HepG2 (cell line): ENCODE results near the gene TRAPPC10. TPM values are rescaled to one million over a fixed set of nuclear protein-coding genes. Genes with fewer than 3 reads are reported as not detected.

ENCODE experiments used
- ATAC-seq: fragments of 200-7000 bp; cut with Tn5 transposase; 3 replicates; pipeline ENCODE4 v1.9.1; 2020; ENCODE audit warnings: mild to moderate bottlenecking, moderate library complexity
- BruUV-seq: library from RNA; stranded (reverse); fragments of 400-500 nt; replicated peaks from 2 replicates; lab custom pipeline; 2021; lab: Mats Ljungman, UMichigan
- CTCF ChIA-PET: fragments of 300-600 bp; formaldehyde crosslinking; extraction: SDS; loops from one replicate; lab custom pipeline; 2021; ENCODE audit warnings: low total read pairs, inconsistent platforms, low intra/inter-chr PET ratio; lab: Yijun Ruan, JAX
- POLR2A ChIA-PET: fragments of 350-600 bp; sonication (Branson Sonifier 250); formaldehyde crosslinking; loops from one replicate; lab custom pipeline; 2020; ENCODE audit warnings: antibody characterized with exemption, inconsistent platforms; lab: Yijun Ruan, JAX
- DNase-seq: peaks from one replicate; pipeline ENCODE4 v3.0.0-alpha.2; 2015; ENCODE audit warnings: low spot score
- FAIRE-seq: peaks from 3 replicates; lab custom pipeline; 2011; peaks lifted over from hg19 to GRCh38; lab: Jason Lieb, UNC
- H2AFZ ChIP-seq: one replicate; pipeline ENCODE4 v1.6.1; 2011; ENCODE audit warnings: low read length, inconsistent platforms
- H3K27ac ChIP-seq: fragments of 300-600 bp; 3 replicates; pipeline ENCODE4 v1.8.0; 2011; ENCODE audit warnings: mixed run types, mild to moderate bottlenecking, mixed read lengths, low read length, inconsistent platforms; ENCODE audit not compliant: insufficient read depth; ENCODE audit errors: extremely low read length
- H3K27me3 ChIP-seq, 2 experiments: fragments of 200-600 bp in 1 of 2; 2 replicates in 1 of 2; 3 replicates in 1 of 2; pipeline versions ENCODE4 v1.6.0 to v1.8.0; 2011; ENCODE audit warnings: low read length in 2 of 2, mild to moderate bottlenecking in 2 of 2, moderate library complexity in 2 of 2, inconsistent platforms in 1 of 2; ENCODE audit not compliant: insufficient read depth in 2 of 2, control insufficient read depth in 1 of 2
- H3K36me3 ChIP-seq, 2 experiments: fragments of 200-600 bp in 1 of 2; replicated peaks in 1 of 2; 2 replicates in 1 of 2; 3 replicates in 1 of 2; pipeline versions ENCODE4 v1.5.1 to v1.8.0; 2011; ENCODE audit warnings: low read length in 2 of 2, inconsistent platforms in 1 of 2; ENCODE audit not compliant: insufficient read depth in 2 of 2, control insufficient read depth in 1 of 2
- H3K4me1 ChIP-seq: 2 replicates; pipeline ENCODE4 v1.5.1; 2012; ENCODE audit warnings: low read length, inconsistent platforms; ENCODE audit not compliant: insufficient read depth
- H3K4me2 ChIP-seq: 2 replicates; pipeline ENCODE4 v1.6.0; 2011; ENCODE audit warnings: low read depth, low read length, inconsistent platforms
- H3K4me3 ChIP-seq, 3 experiments: fragments of 200-600 bp in 1 of 3; sonication (generic), shearing (Covaris generic) in 1 of 3; replicated peaks in 1 of 3; 2 replicates each; pipeline ENCODE4 v1.5.1; 2011 to 2016; ENCODE audit warnings: low read length in 3 of 3, inconsistent platforms in 2 of 3, low read depth in 2 of 3, mild to moderate bottlenecking in 2 of 3, control low read depth in 1 of 3, mixed read lengths in 1 of 3; ENCODE audit not compliant: insufficient read depth in 1 of 3
- H3K79me2 ChIP-seq: one replicate; pipeline ENCODE4 v1.6.1; 2011; ENCODE audit warnings: low read length, inconsistent platforms; ENCODE audit not compliant: insufficient read depth
- H3K9ac ChIP-seq: 2 replicates; pipeline ENCODE4 v1.6.0; 2011; ENCODE audit warnings: mild to moderate bottlenecking, low read depth, low read length, inconsistent platforms; ENCODE audit not compliant: insufficient read depth
- H3K9me3 ChIP-seq: 2 replicates; pipeline ENCODE4 v1.5.1; 2012; ENCODE audit warnings: mild to moderate bottlenecking, low read length
- H4K20me1 ChIP-seq: 2 replicates; pipeline ENCODE4 v1.6.0; 2011; ENCODE audit warnings: inconsistent platforms, mild to moderate bottlenecking, low read length, moderate library complexity; ENCODE audit not compliant: insufficient read depth
- HES4 ChIP-seq: sonication (generic); formaldehyde crosslinking; IDR thresholded peaks from 2 replicates; pipeline ENCODE4 v1.9.0; 2021; ENCODE audit warnings: mild to moderate bottlenecking, missing genetic modification reagents, borderline replicate concordance
- RORA ChIP-seq: sonication (generic); formaldehyde crosslinking; IDR thresholded peaks from 2 replicates; pipeline ENCODE4 v1.5.0; 2020; ENCODE audit warnings: mild to moderate bottlenecking, missing genetic modification reagents, moderate library complexity
- ZFYVE20 ChIP-seq: sonication (generic); formaldehyde crosslinking; IDR thresholded peaks from 2 replicates; pipeline ENCODE4 v1.8.0; 2023; ENCODE audit warnings: low read depth, mild to moderate bottlenecking, moderate library complexity, missing genetic modification reagents, borderline replicate concordance
- ZNF232 ChIP-seq: sonication (generic); formaldehyde crosslinking; IDR thresholded peaks from 2 replicates; pipeline ENCODE4 v1.4.0; 2020; ENCODE audit warnings: missing genetic modification reagents, borderline replicate concordance
- WGBS: methylation state at CpG from one replicate; pipeline ENCODE4 v1.1.6; 2017; ENCODE audit warnings: low lambda C conversion rate; 5-methylcytosine and 5-hydroxymethylcytosine counted together
- in situ Hi-C: cut with HindIII; loops from 2 replicates; pipeline ENCODE4 v1.10.0; 2017; ENCODE audit warnings: low pct_unique_long_range_greater_than_20kb; ENCODE audit not compliant: extremely low pct_ligation_motif_present
- intact Hi-C: fragments of 100-400 bp; cut with micrococcal nuclease; formaldehyde crosslinking; loops from one replicate; pipeline ENCODE4 v1.10.0; 2022; ENCODE audit not compliant: unreplicated experiment
- polyA plus RNA-seq, 8 experiments: library from polyadenylated mRNA; depleted of rRNA in 3 of 8; stranded (reverse) in 7 of 8; unstranded in 1 of 8; fragments of >200 nt; fragmentation: Illumina TruSeq in 4 of 8; extraction: Trizol in 4 of 8; gene quantifications; 2 replicates each; pipeline versions ENCODE4 v1.2.1 to v1.2.3, GENCODE V29; 2011 to 2016; ENCODE audit warnings: low read depth in 4 of 8, missing spikeins in 1 of 8, mixed read lengths in 1 of 8; ENCODE audit not compliant: insufficient read depth in 1 of 8
- total RNA-seq, 5 experiments: library from RNA; depleted of rRNA; stranded (reverse); fragments of >200 nt; fragmentation: Illumina TruSeq; extraction: Trizol; gene quantifications; 2 replicates each; pipeline ENCODE4 v1.2.3, GENCODE V29; 2016; ENCODE audit warnings: low read depth in 1 of 5
- TF ChIP-seq, protein P1 (sequence below): sonication (generic); formaldehyde crosslinking; IDR thresholded peaks from one replicate; pipeline ENCODE4 v1.5.1; 2020; ENCODE audit warnings: mild to moderate bottlenecking, missing genetic modification reagents; ENCODE audit errors: not compliant biosample characterization
- TF ChIP-seq, protein P2 (sequence below): sonication (generic); formaldehyde crosslinking; IDR thresholded peaks from 2 replicates; pipeline ENCODE4 v1.4.0; 2020; ENCODE audit warnings: missing genetic modification reagents, borderline replicate concordance
- TF ChIP-seq, protein P3 (sequence below): sonication (generic); formaldehyde crosslinking; IDR thresholded peaks from 2 replicates; pipeline ENCODE4 v1.4.0; 2020; ENCODE audit warnings: mild to moderate bottlenecking, missing genetic modification reagents
- TF ChIP-seq, protein P4 (sequence below): sonication (generic); formaldehyde crosslinking; IDR thresholded peaks from 2 replicates; pipeline ENCODE4 v1.4.0; 2020; ENCODE audit warnings: missing genetic modification reagents, borderline replicate concordance
- TF ChIP-seq, protein P5 (sequence below): sonication (generic); formaldehyde crosslinking; IDR thresholded peaks from 2 replicates; pipeline ENCODE4 v1.4.0; 2020; ENCODE audit warnings: missing genetic modification reagents

The TRAPPC10 gene
- total and polyA plus RNA-seq, 2 of the 13 experiments (the other 11 are each of a cell fraction or from before 2014, with no cell fraction given): 10.6 to 16.5 TPM

DNA sequence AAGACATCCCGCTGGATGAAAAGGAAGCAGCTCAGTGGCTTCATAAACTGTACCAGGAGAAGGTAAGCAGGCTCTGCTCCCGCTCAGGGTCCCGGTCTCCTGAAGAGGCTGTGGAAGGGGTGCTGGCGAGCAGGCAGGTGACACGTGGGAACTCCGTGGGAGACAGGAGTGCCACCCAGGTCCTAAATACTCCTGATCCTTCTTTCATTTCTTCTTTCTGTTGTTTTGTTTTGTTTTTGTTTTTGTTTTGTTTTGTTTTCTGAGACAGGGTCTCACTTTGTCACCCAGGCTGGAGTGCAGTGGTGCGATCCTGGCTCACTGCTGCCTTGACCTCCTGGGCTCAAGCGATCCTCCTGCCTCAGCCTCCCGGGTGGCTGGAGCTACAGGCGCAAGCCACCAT lies 34.0 kb upstream of the TRAPPC10 start:
- H3K9me3 ChIP-seq: no peaks in the 10 kb centered on the region
- WGBS: 97% methylated on average over 10 of the region's 10 CpGs
- H3K4me1 ChIP-seq: peaks cover 5% of the 10 kb centered on the region; the same call in 1 of the 2 replicates
- intact Hi-C loops (no loop called here), in situ Hi-C loops (no loop called here)
- ChIA-PET CTCF (no interaction called here), POLR2A (no interaction called here)
- H3K9ac ChIP-seq: no peak overlapping the region
- no peak overlapping the region for H2AFZ ChIP-seq
- H3K4me3 ChIP-seq: no peak overlapping the region
- H4K20me1 ChIP-seq: no peaks in the 10 kb centered on the region
- H3K79me2 ChIP-seq: no peaks in the 10 kb centered on the region
- FAIRE-seq (no peak), ATAC-seq (no peak), DNase-seq (no peak)
- BruUV-seq: no TSS peak
- H3K27ac ChIP-seq: no peak overlapping the region
- no peaks in the 10 kb centered on the region for H3K27me3 ChIP-seq
- H3K36me3 ChIP-seq: peaks cover 3 to 17% of the 10 kb centered on the region in 2 experiments; a peak in 3 of 5 replicates
- no peak overlapping the region for H3K4me2 ChIP-seq
- TF ChIP-seq, protein P1, sequence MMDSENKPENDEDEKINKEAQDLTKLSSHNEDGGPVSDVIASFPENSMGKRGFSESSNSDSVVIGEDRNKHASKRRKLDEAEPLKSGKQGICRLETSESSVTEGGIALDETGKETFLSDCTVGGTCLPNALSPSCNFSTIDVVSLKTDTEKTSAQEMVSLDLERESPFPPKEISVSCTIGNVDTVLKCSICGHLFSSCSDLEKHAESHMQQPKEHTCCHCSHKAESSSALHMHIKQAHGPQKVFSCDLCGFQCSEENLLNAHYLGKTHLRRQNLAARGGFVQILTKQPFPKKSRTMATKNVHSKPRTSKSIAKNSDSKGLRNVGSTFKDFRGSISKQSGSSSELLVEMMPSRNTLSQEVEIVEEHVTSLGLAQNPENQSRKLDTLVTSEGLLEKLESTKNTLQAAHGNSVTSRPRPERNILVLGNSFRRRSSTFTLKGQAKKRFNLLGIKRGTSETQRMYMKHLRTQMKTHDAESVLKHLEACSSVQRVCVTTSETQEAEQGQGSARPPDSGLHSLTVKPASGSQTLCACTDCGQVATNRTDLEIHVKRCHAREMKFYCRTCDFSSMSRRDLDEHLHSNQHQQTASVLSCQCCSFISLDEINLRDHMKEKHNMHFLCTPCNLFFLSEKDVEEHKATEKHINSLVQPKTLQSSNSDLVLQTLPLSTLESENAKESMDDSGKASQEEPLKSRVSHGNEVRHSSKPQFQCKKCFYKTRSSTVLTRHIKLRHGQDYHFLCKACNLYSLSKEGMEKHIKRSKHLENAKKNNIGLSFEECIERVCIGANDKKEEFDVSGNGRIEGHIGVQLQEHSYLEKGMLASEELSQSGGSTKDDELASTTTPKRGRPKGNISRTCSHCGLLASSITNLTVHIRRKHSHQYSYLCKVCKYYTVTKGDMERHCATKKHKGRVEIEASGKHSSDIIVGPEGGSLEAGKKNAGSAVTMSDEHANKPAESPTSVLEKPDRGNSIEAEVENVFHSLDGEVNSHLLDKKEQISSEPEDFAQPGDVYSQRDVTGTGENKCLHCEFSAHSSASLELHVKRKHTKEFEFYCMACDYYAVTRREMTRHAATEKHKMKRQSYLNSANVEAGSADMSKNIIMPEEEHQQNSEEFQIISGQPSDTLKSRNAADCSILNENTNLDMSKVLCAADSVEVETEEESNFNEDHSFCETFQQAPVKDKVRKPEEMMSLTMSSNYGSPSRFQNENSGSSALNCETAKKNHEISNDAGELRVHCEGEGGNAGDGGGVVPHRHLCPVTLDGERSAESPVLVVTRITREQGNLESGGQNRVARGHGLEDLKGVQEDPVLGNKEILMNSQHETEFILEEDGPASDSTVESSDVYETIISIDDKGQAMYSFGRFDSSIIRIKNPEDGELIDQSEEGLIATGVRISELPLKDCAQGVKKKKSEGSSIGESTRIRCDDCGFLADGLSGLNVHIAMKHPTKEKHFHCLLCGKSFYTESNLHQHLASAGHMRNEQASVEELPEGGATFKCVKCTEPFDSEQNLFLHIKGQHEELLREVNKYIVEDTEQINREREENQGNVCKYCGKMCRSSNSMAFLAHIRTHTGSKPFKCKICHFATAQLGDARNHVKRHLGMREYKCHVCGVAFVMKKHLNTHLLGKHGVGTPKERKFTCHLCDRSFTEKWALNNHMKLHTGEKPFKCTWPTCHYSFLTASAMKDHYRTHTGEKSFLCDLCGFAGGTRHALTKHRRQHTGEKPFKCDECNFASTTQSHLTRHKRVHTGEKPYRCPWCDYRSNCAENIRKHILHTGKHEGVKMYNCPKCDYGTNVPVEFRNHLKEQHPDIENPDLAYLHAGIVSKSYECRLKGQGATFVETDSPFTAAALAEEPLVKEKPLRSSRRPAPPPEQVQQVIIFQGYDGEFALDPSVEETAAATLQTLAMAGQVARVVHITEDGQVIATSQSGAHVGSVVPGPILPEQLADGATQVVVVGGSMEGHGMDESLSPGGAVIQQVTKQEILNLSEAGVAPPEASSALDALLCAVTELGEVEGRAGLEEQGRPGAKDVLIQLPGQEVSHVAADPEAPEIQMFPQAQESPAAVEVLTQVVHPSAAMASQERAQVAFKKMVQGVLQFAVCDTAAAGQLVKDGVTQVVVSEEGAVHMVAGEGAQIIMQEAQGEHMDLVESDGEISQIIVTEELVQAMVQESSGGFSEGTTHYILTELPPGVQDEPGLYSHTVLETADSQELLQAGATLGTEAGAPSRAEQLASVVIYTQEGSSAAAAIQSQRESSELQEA (CRISPR knock-in tag): no peak
- TF ChIP-seq ZFYVE20 (CRISPR knock-in tag): no peak
- no peak for TF ChIP-seq RORA (CRISPR knock-in tag)
- TF ChIP-seq, protein P2, sequence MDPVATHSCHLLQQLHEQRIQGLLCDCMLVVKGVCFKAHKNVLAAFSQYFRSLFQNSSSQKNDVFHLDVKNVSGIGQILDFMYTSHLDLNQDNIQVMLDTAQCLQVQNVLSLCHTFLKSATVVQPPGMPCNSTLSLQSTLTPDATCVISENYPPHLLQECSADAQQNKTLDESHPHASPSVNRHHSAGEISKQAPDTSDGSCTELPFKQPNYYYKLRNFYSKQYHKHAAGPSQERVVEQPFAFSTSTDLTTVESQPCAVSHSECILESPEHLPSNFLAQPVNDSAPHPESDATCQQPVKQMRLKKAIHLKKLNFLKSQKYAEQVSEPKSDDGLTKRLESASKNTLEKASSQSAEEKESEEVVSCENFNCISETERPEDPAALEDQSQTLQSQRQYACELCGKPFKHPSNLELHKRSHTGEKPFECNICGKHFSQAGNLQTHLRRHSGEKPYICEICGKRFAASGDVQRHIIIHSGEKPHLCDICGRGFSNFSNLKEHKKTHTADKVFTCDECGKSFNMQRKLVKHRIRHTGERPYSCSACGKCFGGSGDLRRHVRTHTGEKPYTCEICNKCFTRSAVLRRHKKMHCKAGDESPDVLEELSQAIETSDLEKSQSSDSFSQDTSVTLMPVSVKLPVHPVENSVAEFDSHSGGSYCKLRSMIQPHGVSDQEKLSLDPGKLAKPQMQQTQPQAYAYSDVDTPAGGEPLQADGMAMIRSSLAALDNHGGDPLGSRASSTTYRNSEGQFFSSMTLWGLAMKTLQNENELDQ (CRISPR knock-in tag): no peak
- no peak for TF ChIP-seq HES4 (CRISPR knock-in tag)
- TF ChIP-seq, protein P3, sequence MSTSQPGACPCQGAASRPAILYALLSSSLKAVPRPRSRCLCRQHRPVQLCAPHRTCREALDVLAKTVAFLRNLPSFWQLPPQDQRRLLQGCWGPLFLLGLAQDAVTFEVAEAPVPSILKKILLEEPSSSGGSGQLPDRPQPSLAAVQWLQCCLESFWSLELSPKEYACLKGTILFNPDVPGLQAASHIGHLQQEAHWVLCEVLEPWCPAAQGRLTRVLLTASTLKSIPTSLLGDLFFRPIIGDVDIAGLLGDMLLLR (CRISPR knock-in tag): no peak
- no peak for TF ChIP-seq ZNF232
- TF ChIP-seq, protein P4, sequence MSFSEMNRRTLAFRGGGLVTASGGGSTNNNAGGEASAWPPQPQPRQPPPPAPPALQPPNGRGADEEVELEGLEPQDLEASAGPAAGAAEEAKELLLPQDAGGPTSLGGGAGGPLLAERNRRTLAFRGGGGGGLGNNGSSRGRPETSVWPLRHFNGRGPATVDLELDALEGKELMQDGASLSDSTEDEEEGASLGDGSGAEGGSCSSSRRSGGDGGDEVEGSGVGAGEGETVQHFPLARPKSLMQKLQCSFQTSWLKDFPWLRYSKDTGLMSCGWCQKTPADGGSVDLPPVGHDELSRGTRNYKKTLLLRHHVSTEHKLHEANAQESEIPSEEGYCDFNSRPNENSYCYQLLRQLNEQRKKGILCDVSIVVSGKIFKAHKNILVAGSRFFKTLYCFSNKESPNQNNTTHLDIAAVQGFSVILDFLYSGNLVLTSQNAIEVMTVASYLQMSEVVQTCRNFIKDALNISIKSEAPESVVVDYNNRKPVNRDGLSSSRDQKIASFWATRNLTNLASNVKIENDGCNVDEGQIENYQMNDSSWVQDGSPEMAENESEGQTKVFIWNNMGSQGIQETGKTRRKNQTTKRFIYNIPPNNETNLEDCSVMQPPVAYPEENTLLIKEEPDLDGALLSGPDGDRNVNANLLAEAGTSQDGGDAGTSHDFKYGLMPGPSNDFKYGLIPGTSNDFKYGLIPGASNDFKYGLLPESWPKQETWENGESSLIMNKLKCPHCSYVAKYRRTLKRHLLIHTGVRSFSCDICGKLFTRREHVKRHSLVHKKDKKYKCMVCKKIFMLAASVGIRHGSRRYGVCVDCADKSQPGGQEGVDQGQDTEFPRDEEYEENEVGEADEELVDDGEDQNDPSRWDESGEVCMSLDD (CRISPR knock-in tag): no peak
- TF ChIP-seq, protein P5, sequence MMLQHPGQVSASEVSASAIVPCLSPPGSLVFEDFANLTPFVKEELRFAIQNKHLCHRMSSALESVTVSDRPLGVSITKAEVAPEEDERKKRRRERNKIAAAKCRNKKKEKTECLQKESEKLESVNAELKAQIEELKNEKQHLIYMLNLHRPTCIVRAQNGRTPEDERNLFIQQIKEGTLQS (CRISPR knock-in tag): no peak
